HepG2 (cell line): ENCODE measurements around the gene SMIM28. TPM values are rescaled to one million over a fixed set of nuclear protein-coding genes. Genes with fewer than 3 reads are reported as not detected.
A peak's percentile ranks its signal among the peaks of the same experiment; 100 is the strongest.

Experiments
- ATAC-seq: fragments of 200-7000 bp; cut with Tn5 transposase; 3 replicates; pipeline ENCODE4 v1.9.1; 2020; ENCODE audit warnings: mild to moderate bottlenecking, moderate library complexity
- BruUV-seq: library from RNA; stranded (reverse); fragments of 400-500 nt; replicated peaks from 2 replicates; lab custom pipeline; 2021; lab: Mats Ljungman, UMichigan
- CTCF ChIA-PET: fragments of 300-600 bp; formaldehyde crosslinking; extraction: SDS; loops from one replicate; lab custom pipeline; 2021; ENCODE audit warnings: low total read pairs, inconsistent platforms, low intra/inter-chr PET ratio; lab: Yijun Ruan, JAX
- POLR2A ChIA-PET: fragments of 350-600 bp; sonication (Branson Sonifier 250); formaldehyde crosslinking; loops from one replicate; lab custom pipeline; 2020; ENCODE audit warnings: antibody characterized with exemption, inconsistent platforms; lab: Yijun Ruan, JAX
- DNase-seq: peaks from one replicate; pipeline ENCODE4 v3.0.0-alpha.2; 2015; ENCODE audit warnings: low spot score
- FAIRE-seq: peaks from 3 replicates; lab custom pipeline; 2011; peaks lifted over from hg19 to GRCh38; lab: Jason Lieb, UNC
- H2AFZ ChIP-seq: one replicate; pipeline ENCODE4 v1.6.1; 2011; ENCODE audit warnings: low read length, inconsistent platforms
- H3K27ac ChIP-seq: fragments of 300-600 bp; 3 replicates; pipeline ENCODE4 v1.8.0; 2011; ENCODE audit warnings: mixed run types, mild to moderate bottlenecking, mixed read lengths, low read length, inconsistent platforms; ENCODE audit not compliant: insufficient read depth; ENCODE audit errors: extremely low read length
- H3K27me3 ChIP-seq, 2 experiments: fragments of 200-600 bp in 1 of 2; 2 replicates in 1 of 2; 3 replicates in 1 of 2; pipeline versions ENCODE4 v1.6.0 to v1.8.0; 2011; ENCODE audit warnings: low read length in 2 of 2, mild to moderate bottlenecking in 2 of 2, moderate library complexity in 2 of 2, inconsistent platforms in 1 of 2; ENCODE audit not compliant: insufficient read depth in 2 of 2, control insufficient read depth in 1 of 2
- H3K36me3 ChIP-seq, 2 experiments: fragments of 200-600 bp in 1 of 2; replicated peaks in 1 of 2; 2 replicates in 1 of 2; 3 replicates in 1 of 2; pipeline versions ENCODE4 v1.5.1 to v1.8.0; 2011; ENCODE audit warnings: low read length in 2 of 2, inconsistent platforms in 1 of 2; ENCODE audit not compliant: insufficient read depth in 2 of 2, control insufficient read depth in 1 of 2
- H3K4me1 ChIP-seq: 2 replicates; pipeline ENCODE4 v1.5.1; 2012; ENCODE audit warnings: low read length, inconsistent platforms; ENCODE audit not compliant: insufficient read depth
- H3K4me2 ChIP-seq: 2 replicates; pipeline ENCODE4 v1.6.0; 2011; ENCODE audit warnings: low read depth, low read length, inconsistent platforms
- H3K4me3 ChIP-seq, 3 experiments: fragments of 200-600 bp in 1 of 3; sonication (generic), shearing (Covaris generic) in 1 of 3; replicated peaks in 1 of 3; 2 replicates each; pipeline ENCODE4 v1.5.1; 2011 to 2016; ENCODE audit warnings: low read length in 3 of 3, inconsistent platforms in 2 of 3, low read depth in 2 of 3, mild to moderate bottlenecking in 2 of 3, control low read depth in 1 of 3, mixed read lengths in 1 of 3; ENCODE audit not compliant: insufficient read depth in 1 of 3
- H3K79me2 ChIP-seq: one replicate; pipeline ENCODE4 v1.6.1; 2011; ENCODE audit warnings: low read length, inconsistent platforms; ENCODE audit not compliant: insufficient read depth
- H3K9ac ChIP-seq: 2 replicates; pipeline ENCODE4 v1.6.0; 2011; ENCODE audit warnings: mild to moderate bottlenecking, low read depth, low read length, inconsistent platforms; ENCODE audit not compliant: insufficient read depth
- H3K9me3 ChIP-seq: 2 replicates; pipeline ENCODE4 v1.5.1; 2012; ENCODE audit warnings: mild to moderate bottlenecking, low read length
- H4K20me1 ChIP-seq: 2 replicates; pipeline ENCODE4 v1.6.0; 2011; ENCODE audit warnings: inconsistent platforms, mild to moderate bottlenecking, low read length, moderate library complexity; ENCODE audit not compliant: insufficient read depth
- MAZ ChIP-seq, 2 experiments: sonication (generic) in 1 of 2; formaldehyde crosslinking in 1 of 2; IDR thresholded peaks; 2 replicates each; pipeline versions ENCODE4 v1.5.0 to v1.6.1; 2012 to 2020; ENCODE audit warnings: low read depth in 2 of 2, mild to moderate bottlenecking in 2 of 2, borderline replicate concordance in 1 of 2, improper control_type of control experiment in 1 of 2, low read length in 1 of 2, missing genetic modification reagents in 1 of 2, moderate library complexity in 1 of 2
- POLR2G ChIP-seq: fragments of 200-400 bp; formaldehyde crosslinking; IDR thresholded peaks from 2 replicates; pipeline ENCODE4 v1.6.1; 2018; ENCODE audit warnings: mild to moderate bottlenecking, low read depth, low read length, moderate library complexity
- RBM22 ChIP-seq: fragments of 200-400 bp; formaldehyde crosslinking; optimal IDR thresholded peaks from 2 replicates; pipeline ENCODE3; 2017; ENCODE audit warnings: mild to moderate bottlenecking, low read length, moderate library complexity
- SSRP1 ChIP-seq: IDR thresholded peaks from 2 replicates; pipeline ENCODE4 v1.6.1; 2016; ENCODE audit warnings: control low read depth
- THAP7 ChIP-seq: sonication (generic); formaldehyde crosslinking; IDR thresholded peaks from 2 replicates; pipeline ENCODE4 v1.8.1; 2023; ENCODE audit warnings: mild to moderate bottlenecking, missing genetic modification reagents
- ZFYVE20 ChIP-seq: sonication (generic); formaldehyde crosslinking; IDR thresholded peaks from 2 replicates; pipeline ENCODE4 v1.8.0; 2023; ENCODE audit warnings: low read depth, mild to moderate bottlenecking, moderate library complexity, missing genetic modification reagents, borderline replicate concordance
- ZNF772 ChIP-seq: sonication (generic); formaldehyde crosslinking; IDR thresholded peaks from 2 replicates; pipeline ENCODE4 v1.5.0; 2020; ENCODE audit warnings: mild to moderate bottlenecking, missing genetic modification reagents
- WGBS: methylation state at CpG from one replicate; pipeline ENCODE4 v1.1.6; 2017; ENCODE audit warnings: low lambda C conversion rate; 5-methylcytosine and 5-hydroxymethylcytosine counted together
- in situ Hi-C: cut with HindIII; loops from 2 replicates; pipeline ENCODE4 v1.10.0; 2017; ENCODE audit warnings: low pct_unique_long_range_greater_than_20kb; ENCODE audit not compliant: extremely low pct_ligation_motif_present
- intact Hi-C: fragments of 100-400 bp; cut with micrococcal nuclease; formaldehyde crosslinking; loops from one replicate; pipeline ENCODE4 v1.10.0; 2022; ENCODE audit not compliant: unreplicated experiment
- polyA plus RNA-seq, 8 experiments: library from polyadenylated mRNA; depleted of rRNA in 3 of 8; stranded (reverse) in 7 of 8; unstranded in 1 of 8; fragments of >200 nt; fragmentation: Illumina TruSeq in 4 of 8; extraction: Trizol in 4 of 8; gene quantifications; 2 replicates each; pipeline versions ENCODE4 v1.2.1 to v1.2.3, GENCODE V29; 2011 to 2016; ENCODE audit warnings: low read depth in 4 of 8, missing spikeins in 1 of 8, mixed read lengths in 1 of 8; ENCODE audit not compliant: insufficient read depth in 1 of 8
- total RNA-seq, 5 experiments: library from RNA; depleted of rRNA; stranded (reverse); fragments of >200 nt; fragmentation: Illumina TruSeq; extraction: Trizol; gene quantifications; 2 replicates each; pipeline ENCODE4 v1.2.3, GENCODE V29; 2016; ENCODE audit warnings: low read depth in 1 of 5
- TF ChIP-seq, protein P1 (sequence below): sonication (generic); formaldehyde crosslinking; IDR thresholded peaks from 2 replicates; pipeline ENCODE4 v1.8.1; 2023; ENCODE audit warnings: mild to moderate bottlenecking, moderate library complexity, missing genetic modification reagents

Gene SMIM28
- total and polyA plus RNA-seq, 2 of the 13 experiments (the other 11 are each of a cell fraction or from before 2014, with no cell fraction given) = not detected

GRCh38 chr6:138420356-138420755, 42.7 kb downstream of the SMIM28 start:
- intact Hi-C loops = loop anchor here (5.0 kb wide), 1 partner anchor 352 kb away; the partner anchor contains the start of gene CCDC28A
- ChIA-PET POLR2A (no interaction called here), CTCF (no interaction called here)
- Histone ChIP-seq H4K20me1 (no peaks in the 10 kb centered on the region), H3K79me2 (no peaks in the 10 kb centered on the region), H3K27me3 (no peaks in the 10 kb centered on the region), H3K4me2 (no peak overlapping the region), H3K27ac (no peak overlapping the region), H3K4me3 (no peak overlapping the region), H3K9ac (no peak overlapping the region), H3K9me3 (no peaks in the 10 kb centered on the region), H3K36me3 (peaks cover 11 to 26% of the 10 kb centered on the region in 2 experiments), H2AFZ (no peak overlapping the region), H3K4me1 (peaks cover 36% of the 10 kb centered on the region)
- no peak for DNase-seq
- no peak for FAIRE-seq
- peak; percentile 0; the same call in 1 of the 3 replicates for ATAC-seq
- 93% methylated on average over 4 of the region's 4 CpGs for WGBS
- in situ Hi-C loops = no loop called here
- no TSS peak for BruUV-seq
- TF ChIP-seq RBM22 = peak; percentile 74
- TF ChIP-seq, protein P1, sequence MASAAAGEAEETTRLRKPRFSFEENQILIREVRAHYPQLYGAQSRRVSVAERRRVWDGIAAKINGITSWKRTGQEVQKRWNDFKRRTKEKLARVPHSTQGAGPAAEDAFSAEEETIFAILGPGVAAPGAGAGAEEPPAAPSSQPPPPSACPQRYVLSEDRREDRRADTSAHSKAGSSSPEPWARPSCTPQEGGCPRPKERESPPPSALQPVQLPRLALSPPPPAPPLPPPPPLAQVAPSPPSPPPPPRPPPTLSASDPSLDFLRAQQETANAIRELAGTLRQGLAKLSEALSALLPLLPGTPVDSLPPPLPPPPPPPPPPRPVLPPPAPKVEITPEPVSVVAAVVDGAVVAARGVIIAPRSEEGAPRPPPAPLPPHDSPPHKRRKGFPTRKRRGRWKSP = no peak
- TF ChIP-seq POLR2G = 0 out of 2 replicates have a peak, but pooled peaks have one; percentile 38
- TF ChIP-seq SSRP1 (CRISPR knock-in tag) = peak; percentile 29; the same call in 1 of the 2 replicates
- TF ChIP-seq THAP7 = peak; percentile 78; the same call in 1 of the 2 replicates
- TF ChIP-seq MAZ (IDR thresholded peaks at IDR 0.05; ENCODE audit: borderline replicate concordance, low read depth, low read length) = no peak
- peak; percentile 13; the same call in 1 of the 2 replicates for TF ChIP-seq MAZ (CRISPR knock-in tag; IDR thresholded peaks at IDR 0.05; ENCODE audit: low read depth)
- TF ChIP-seq ZNF772 (CRISPR knock-in tag) = 0 out of 2 replicates have a peak, but pooled peaks have one; percentile 15
- TF ChIP-seq ZFYVE20 = no peak
